ENCODE results near the gene PERCC1. TPM values are rescaled to one million over a fixed set of nuclear protein-coding genes. Genes with fewer than 3 reads are reported as not detected.

Gene PERCC1
- total RNA-seq, 6 experiments from 2014 or later, result not detected

DNA sequence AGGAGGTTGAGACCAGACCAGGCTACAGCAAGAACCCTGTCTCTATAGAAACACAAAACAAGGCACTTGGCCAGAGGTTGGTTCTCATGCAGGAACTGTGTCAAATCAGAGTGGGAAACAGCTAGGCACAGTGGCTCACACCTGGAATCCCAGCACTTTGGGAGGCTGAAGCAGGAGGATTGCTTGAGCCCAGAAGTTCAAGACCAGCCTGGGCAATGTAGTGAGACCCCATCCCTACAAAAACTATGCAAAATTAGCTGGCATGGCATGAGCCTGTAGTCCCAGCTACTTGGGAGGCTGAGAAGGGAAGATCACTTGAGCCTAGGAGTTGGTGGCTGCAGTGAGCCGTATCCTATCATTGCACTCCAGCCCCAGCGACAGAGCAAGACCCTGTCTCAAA lies 18.0 kb upstream of the PERCC1 start:
- no peak for DNase-seq
- H3K4me3 Mint-ChIP-seq, result no peak overlapping the region
- H3K9me3 Mint-ChIP-seq, result no peaks in the 10 kb centered on the region
- H3K36me3 Mint-ChIP-seq (ENCODE audit: low read depth), result no peaks in the 10 kb centered on the region
- peaks cover 7% of the 10 kb centered on the region; the same call in 1 of the 2 replicates for H3K4me1 Mint-ChIP-seq (ENCODE audit: low read depth)
- no peak for TF ChIP-seq CTCF (IDR thresholded peaks at IDR 0.05)
- H3K27me3 Mint-ChIP-seq (ENCODE audit: insufficient read depth), result no peaks in the 10 kb centered on the region; the same call in none of the 2 replicates
- H3K27ac Mint-ChIP-seq, result no peak overlapping the region

DNA sequence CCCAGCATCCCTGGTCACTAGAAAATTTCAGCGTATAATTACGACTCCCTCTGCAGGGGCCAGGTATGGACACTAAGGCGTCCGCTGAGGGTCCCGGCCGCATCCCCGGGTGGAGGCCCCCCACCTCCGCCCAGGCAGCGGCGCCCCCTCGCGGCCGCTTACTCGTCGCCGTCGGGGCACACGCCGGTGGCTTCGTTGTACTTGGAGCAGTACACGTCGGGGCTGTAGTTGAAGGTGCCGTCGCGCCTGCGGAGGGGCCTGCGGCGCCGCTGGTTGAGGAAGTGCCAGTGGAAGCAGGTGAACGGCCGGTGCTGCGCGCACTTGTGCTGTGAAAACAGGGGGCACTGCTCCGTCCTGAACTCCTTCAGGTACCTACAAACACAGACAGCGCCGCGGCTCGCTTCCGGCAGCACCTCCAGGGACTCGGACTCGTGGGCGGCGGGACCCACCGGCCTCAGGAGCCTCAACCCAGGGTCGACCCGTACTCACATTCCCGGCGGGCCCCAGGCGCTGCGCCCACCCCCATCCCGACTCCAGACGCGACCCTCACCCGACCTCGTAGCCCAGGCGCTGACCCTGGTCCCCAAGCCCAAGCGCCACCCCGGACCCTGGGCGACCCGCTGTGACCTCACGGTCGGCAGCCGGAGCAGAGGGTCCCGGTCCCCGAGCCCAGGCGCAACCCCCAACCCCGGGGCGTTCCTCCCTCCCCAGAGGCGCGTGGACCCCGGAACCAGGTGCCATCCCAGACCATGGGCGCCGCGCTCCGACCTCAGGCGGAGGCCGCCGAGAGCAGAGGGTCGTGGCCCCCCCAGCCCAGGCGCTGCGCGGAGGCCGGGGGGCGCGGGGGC lies 17.0 kb upstream of the PERCC1 start:
- H3K4me1 Mint-ChIP-seq (ENCODE audit: low read depth), result peaks cover 7% of the 10 kb centered on the region; the same call in 1 of the 2 replicates

GRCh38 chr16:1414532-1415260 lies 16.2 kb upstream of the PERCC1 start, which contains the start of gene UNKL:
Gene UNKL (minus strand): TSS chr16:1414704. CDS start chr16:1414691, 13 bp downstream.
- H3K4me3 Mint-ChIP-seq, result peak within 1 kb of the TSS; percentile 81
- no peak for DNase-seq
- H3K36me3 Mint-ChIP-seq (ENCODE audit: low read depth), result no peaks in the 10 kb centered on the region
- no peaks in the 10 kb centered on the region; the same call in 1 of the 2 replicates for H3K27me3 Mint-ChIP-seq (ENCODE audit: insufficient read depth)
- no peak for TF ChIP-seq CTCF (IDR thresholded peaks at IDR 0.05)
- peak within 1 kb of the TSS; percentile 53 for H3K27ac Mint-ChIP-seq
- H3K4me1 Mint-ChIP-seq (ENCODE audit: low read depth), result peaks cover 7% of the 10 kb centered on the region; the same call in 1 of the 2 replicates
- no peaks in the 10 kb centered on the region for H3K9me3 Mint-ChIP-seq

More for the DNA sequence above, 17.0 kb upstream of the PERCC1 start:
- H3K27ac Mint-ChIP-seq, result peak overlapping the region; percentile 53; the same call in 1 of the 2 replicates
- no peak for DNase-seq
- TF ChIP-seq CTCF (IDR thresholded peaks at IDR 0.05), result peak; percentile 87
- no peaks in the 10 kb centered on the region for H3K9me3 Mint-ChIP-seq
- no peaks in the 10 kb centered on the region for H3K36me3 Mint-ChIP-seq (ENCODE audit: low read depth)
- H3K4me3 Mint-ChIP-seq, result peak overlapping the region; percentile 81
- H3K27me3 Mint-ChIP-seq (ENCODE audit: insufficient read depth), result no peaks in the 10 kb centered on the region; the same call in none of the 2 replicates

- no peak for DNase-seq
- Mint-ChIP-seq H3K4me3 (no peak overlapping the region), H3K36me3 (ENCODE audit: low read depth) (no peaks in the 10 kb centered on the region), H3K4me1 (ENCODE audit: low read depth) (peaks cover 12% of the 10 kb centered on the region; the same call in 1 of the 2 replicates), H3K9me3 (no peaks in the 10 kb centered on the region), H3K27ac (peak overlapping the region; percentile 19), H3K27me3 (ENCODE audit: insufficient read depth) (no peaks in the 10 kb centered on the region; the same call in 1 of the 2 replicates)
- TF ChIP-seq CTCF (IDR thresholded peaks at IDR 0.05), result no peak
Observed at GRCh38 chr16:1416521-1416941, 14.3 kb upstream of the PERCC1 start.

DNA sequence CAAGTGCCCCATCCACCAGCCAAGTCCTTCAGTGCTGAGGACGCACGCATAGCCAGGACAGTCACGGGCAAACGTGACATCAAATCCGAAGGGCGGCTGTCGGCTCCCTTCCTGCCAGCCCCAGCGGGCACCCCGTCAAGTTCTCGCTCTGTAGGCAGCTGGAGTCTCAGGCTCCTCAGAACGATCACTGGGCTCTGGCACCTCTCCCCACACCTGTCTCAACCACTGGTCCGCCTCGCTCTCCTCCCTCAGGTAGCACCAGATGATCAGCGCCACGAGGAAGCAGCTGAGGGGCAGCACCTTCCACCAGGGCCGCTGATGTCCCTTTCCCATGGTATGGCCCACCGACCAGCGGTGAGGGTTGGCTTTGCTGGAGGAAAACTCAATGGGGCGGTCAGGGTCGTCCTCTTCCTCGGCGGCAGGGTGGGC lies 10.8 kb upstream of the PERCC1 start:
- no peak for DNase-seq
- Mint-ChIP-seq H3K27me3 (ENCODE audit: insufficient read depth) (no peaks in the 10 kb centered on the region; the same call in 1 of the 2 replicates), H3K36me3 (ENCODE audit: low read depth) (no peaks in the 10 kb centered on the region), H3K9me3 (no peaks in the 10 kb centered on the region), H3K4me1 (ENCODE audit: low read depth) (peaks cover 12% of the 10 kb centered on the region; the same call in 1 of the 2 replicates), H3K27ac (peak overlapping the region; percentile 97), H3K4me3 (peak overlapping the region; percentile 95)
- TF ChIP-seq CTCF (IDR thresholded peaks at IDR 0.05), result no peak
